Endothelial cell of umbilical vein (primary cell): ENCODE measurements around the gene TFRC. TPM values are rescaled to one million over a fixed set of nuclear protein-coding genes. Genes with fewer than 3 reads are reported as not detected.
"Not testable (repeated sequence)": the region's sequence is repeated elsewhere in the genome, so short reads cannot be mapped to it uniquely, and the experiment has no call there.

Source experiments
- BruUV-seq: library from RNA; stranded (reverse); fragments of 400-500 nt; replicated peaks from 2 replicates; lab custom pipeline; 2021; lab: Mats Ljungman, UMichigan
- CTCF ChIA-PET: fragments of 300-600, 350-600 bp; sonication (Branson Sonifier 250); formaldehyde crosslinking; loops from one replicate; lab custom pipeline; 2021; ENCODE audit warnings: antibody characterized with exemption, inconsistent platforms; lab: Charles Lee
- POLR2A ChIA-PET: fragments of 300-600, 350-600 bp; sonication (Branson Sonifier 250); formaldehyde crosslinking; loops from one replicate; lab custom pipeline; 2021; ENCODE audit warnings: antibody characterized with exemption, inconsistent platforms; lab: Charles Lee
- DNase-seq: peaks from one replicate; pipeline ENCODE4 v3.0.0-alpha.2; 2011; ENCODE audit warnings: low read depth, low spot score
- FAIRE-seq: peaks from 2 replicates; lab custom pipeline; 2011; peaks lifted over from hg19 to GRCh38; lab: Jason Lieb, UNC
- H2AFZ ChIP-seq: 2 replicates; pipeline ENCODE4 v1.6.0; 2012; ENCODE audit warnings: low read depth, low read length, control low read depth, inconsistent platforms
- H3K27ac ChIP-seq: 2 replicates; pipeline ENCODE4 v1.5.1; 2011; ENCODE audit warnings: low read depth, mild to moderate bottlenecking, control low read depth, low read length, moderate library complexity; ENCODE audit not compliant: insufficient read depth
- H3K27me3 ChIP-seq, 2 experiments: 2 replicates each; pipeline versions ENCODE4 v1.6.0 to v1.6.1; 2011; ENCODE audit warnings: low read length in 2 of 2, mixed read lengths in 1 of 2; ENCODE audit not compliant: control insufficient read depth in 2 of 2, insufficient read depth in 2 of 2
- H3K36me3 ChIP-seq, 2 experiments: 2 replicates in 1 of 2; 3 replicates in 1 of 2; pipeline ENCODE4 v1.5.1; 2011; ENCODE audit warnings: low read length in 2 of 2, mild to moderate bottlenecking in 1 of 2, moderate library complexity in 1 of 2; ENCODE audit not compliant: control insufficient read depth in 2 of 2, insufficient read depth in 2 of 2; ENCODE audit errors: extremely low read depth in 1 of 2
- H3K4me1 ChIP-seq: 3 replicates; pipeline ENCODE4 v1.5.1; 2011; ENCODE audit warnings: mild to moderate bottlenecking, low read length; ENCODE audit not compliant: control insufficient read depth, insufficient read depth; ENCODE audit errors: extremely low read depth
- H3K4me2 ChIP-seq: 2 replicates; pipeline ENCODE4 v1.6.1; 2011; ENCODE audit warnings: low read length, control low read depth, mixed read lengths; ENCODE audit not compliant: insufficient read depth
- H3K4me3 ChIP-seq, 3 experiments: fragments of 200-600 bp in 1 of 3; sonication (generic), shearing (Covaris generic) in 1 of 3; replicated peaks in 1 of 3; 2 replicates each; pipeline ENCODE4 v1.5.1; 2011 to 2016; ENCODE audit warnings: control low read depth in 3 of 3, low read length in 3 of 3, mild to moderate bottlenecking in 2 of 3, inconsistent platforms in 1 of 3, low read depth in 1 of 3, moderate library complexity in 1 of 3; ENCODE audit not compliant: insufficient read depth in 1 of 3
- H3K79me2 ChIP-seq: 2 replicates; pipeline ENCODE4 v1.6.0; 2012; ENCODE audit warnings: low read length, inconsistent platforms; ENCODE audit not compliant: control insufficient read depth, insufficient read depth
- H3K9ac ChIP-seq: replicated peaks from 2 replicates; pipeline ENCODE3; 2011; ENCODE audit warnings: low read length, control low read depth; ENCODE audit not compliant: insufficient read depth; ENCODE audit errors: extremely low read depth
- H3K9me1 ChIP-seq: replicated peaks from 3 replicates; pipeline ENCODE4 v1.6.0; 2011; ENCODE audit warnings: mild to moderate bottlenecking, low read length; ENCODE audit not compliant: control insufficient read depth, insufficient read depth; ENCODE audit errors: extremely low read depth
- H3K9me3 ChIP-seq: replicated peaks from 2 replicates; pipeline ENCODE4 v1.5.1; 2012; ENCODE audit warnings: low read length, inconsistent platforms; ENCODE audit not compliant: control insufficient read depth, insufficient read depth
- H4K20me1 ChIP-seq: replicated peaks from 2 replicates; pipeline ENCODE3; 2011; ENCODE audit warnings: mild to moderate bottlenecking, low read length; ENCODE audit not compliant: control insufficient read depth, insufficient read depth; ENCODE audit errors: extremely low read depth
- CTCF ChIP-seq, 2 donors: IDR thresholded peaks; 1 replicate in 1 of 2; 2 replicates in 1 of 2; pipeline ENCODE4 v1.5.1; 2011; ENCODE audit warnings: low read length in 2 of 2, mild to moderate bottlenecking in 2 of 2, moderate library complexity in 2 of 2, control low read depth in 1 of 2, inconsistent platforms in 1 of 2, low read depth in 1 of 2; ENCODE audit not compliant: insufficient read depth in 1 of 2; ENCODE audit errors: extremely low read depth in 1 of 2
- EZH2 ChIP-seq: IDR thresholded peaks from 2 replicates; pipeline ENCODE4 v1.6.1; 2012; ENCODE audit warnings: borderline replicate concordance, low read depth, mild to moderate bottlenecking, moderate library complexity, low read length, inconsistent platforms; ENCODE audit not compliant: severe bottlenecking
- FOS ChIP-seq: IDR thresholded peaks from 2 replicates; pipeline ENCODE4 v1.6.1; 2011; ENCODE audit warnings: mild to moderate bottlenecking, low read length, moderate library complexity, borderline replicate concordance; ENCODE audit not compliant: insufficient read depth
- JUN ChIP-seq: IDR thresholded peaks from 2 replicates; pipeline ENCODE4 v1.6.1; 2011; ENCODE audit warnings: borderline replicate concordance, low read depth; ENCODE audit not compliant: insufficient read length, insufficient read depth
- MAX ChIP-seq: IDR thresholded peaks from 2 replicates; pipeline ENCODE4 v1.6.1; 2011; ENCODE audit not compliant: insufficient read depth, insufficient read length
- POLR2A ChIP-seq: IDR thresholded peaks from 2 replicates; pipeline ENCODE4 v1.6.1; 2012; ENCODE audit warnings: low read depth, mild to moderate bottlenecking, control low read depth, low read length
- POLR2AphosphoS5 ChIP-seq: IDR thresholded peaks from 2 replicates; pipeline ENCODE4 v1.6.1; 2012; ENCODE audit warnings: low read depth, mild to moderate bottlenecking, control low read depth, low read length, moderate library complexity; ENCODE audit not compliant: insufficient read depth
- dilution Hi-C: fragments of 300-500 bp; cut with MboI; formaldehyde crosslinking; loops from one replicate; pipeline ENCODE4 v1.15.0; 2019; ENCODE audit warnings: low sequenced_read_pairs; ENCODE audit not compliant: extremely low pct_ligation_motif_present
- intact Hi-C: fragments of 100-400 bp; cut with micrococcal nuclease; formaldehyde crosslinking; loops from one replicate; pipeline ENCODE4 v1.10.0; 2022
- polyA plus RNA-seq, 4 experiments: library from polyadenylated mRNA; depleted of rRNA in 3 of 4; stranded (reverse) in 3 of 4; unstranded in 1 of 4; fragments of >200 nt; gene quantifications; 2 replicates each; pipeline versions ENCODE4 v1.2.1 to v1.2.3, GENCODE V29; 2011 to 2012; ENCODE audit warnings: missing spikeins in 1 of 4
- total RNA-seq: library from RNA; stranded (reverse); gene quantifications from 2 replicates; pipeline ENCODE4 v1.2.3, GENCODE V29; 2021

Gene TFRC
- total and polyA plus RNA-seq, 2 donors (not counting 3 experiments of a cell fraction or from before 2014, with no cell fraction given) = 14.1 to 69.6 TPM

- H2AFZ ChIP-seq, H3K79me2 ChIP-seq, POLR2A ChIA-PET, H3K9ac ChIP-seq, H3K9me1 ChIP-seq, H3K9me3 ChIP-seq, FAIRE-seq, H3K36me3 ChIP-seq, H3K4me2 ChIP-seq, BruUV-seq, H4K20me1 ChIP-seq, H3K27ac ChIP-seq, H3K27me3 ChIP-seq, H3K4me1 ChIP-seq, H3K4me3 ChIP-seq, DNase-seq, dilution Hi-C loops: not testable (repeated sequence)
- CTCF ChIA-PET = interaction anchor here (1.2 to 1.7 kb wide), 3 partner anchors 60 to 262 kb away, joined by 4 to 9 read pairs (median 5); no protein-coding TSS in a partner anchor
- intact Hi-C loops = loop anchor here (10.0 kb wide), 1 partner anchor 66 kb away; no protein-coding TSS in a partner anchor
Observed at GRCh38 chr3:196000360-196000950, 81.4 kb downstream of the TFRC start.

- Histone ChIP-seq H3K4me3 (no peak overlapping the region), H3K36me3 (no peaks in the 10 kb centered on the region), H2AFZ (no peak overlapping the region), H4K20me1 (no peaks in the 10 kb centered on the region), H3K9me1 (no peaks in the 10 kb centered on the region), H3K4me2 (no peak overlapping the region), H3K27ac (no peak overlapping the region), H3K9me3 (no peaks in the 10 kb centered on the region), H3K4me1 (no peaks in the 10 kb centered on the region), H3K9ac (no peak overlapping the region), H3K27me3 (peaks cover 0 to 3% of the 10 kb centered on the region in 2 experiments), H3K79me2 (no peaks in the 10 kb centered on the region)
- intact Hi-C loops (loop anchor here (10.0 kb wide), 1 partner anchor 65 kb away; no protein-coding TSS in a partner anchor), dilution Hi-C loops (no loop called here)
- ChIA-PET CTCF (interaction anchor here (1.1 to 1.7 kb wide), 4 partner anchors 59 to 262 kb away, joined by 3 to 9 read pairs (median 4); no protein-coding TSS in a partner anchor), POLR2A (no interaction called here)
- BruUV-seq = no TSS peak
- DNase-seq = no peak
- FAIRE-seq = no peak
- TF ChIP-seq CTCF (IDR thresholded peaks at IDR 0.05; ENCODE audit: extremely low read depth in 1 of 2, insufficient read depth in 1 of 2, low read depth in 1 of 2, low read length in 2 of 2) (no peak), EZH2 (no peak), MAX (no peak), POLR2AphosphoS5 (no peak), POLR2A (no peak), FOS (no peak), JUN (no peak)
Observed at GRCh38 chr3:195999896-196000295, 82.0 kb downstream of the TFRC start.
